ENCODE measurements around the gene C16orf74. TPM values are rescaled to one million over a fixed set of nuclear protein-coding genes. Genes with fewer than 3 reads are reported as not detected.

C16orf74 gene
- total RNA-seq, 4 donors from 2014 or later: 0.52 to 1.9 (median 0.94) TPM; not detected in 1

GRCh38 chr16:85678821-85679220 is 72.1 kb downstream of the C16orf74 start:
- no peaks in the 10 kb centered on the region for H3K27me3 ChIP-seq
- no peak for ATAC-seq
- peaks cover 0 to 7% (median 0%) of the 10 kb centered on the region in 3 donors for H3K4me1 ChIP-seq
- no peaks in the 10 kb centered on the region for H3K9me3 ChIP-seq
- H3K4me3 ChIP-seq: no peak overlapping the region
- no peak for TF ChIP-seq POLR2AphosphoS5 (IDR thresholded peaks at IDR 0.05)
- no peak for TF ChIP-seq EP300 (IDR thresholded peaks at IDR 0.05)
- TF ChIP-seq POLR2A (IDR thresholded peaks at IDR 0.05): no peak
- no peak for TF ChIP-seq CTCF (IDR thresholded peaks at IDR 0.05)
- H3K36me3 ChIP-seq: peaks cover 0 to 53% of the 10 kb centered on the region in 2 donors
- no peak overlapping the region for H3K27ac ChIP-seq
- WGBS, 2 donors (ENCODE audit: low coverage in 1 of 2): 82 to 100% methylated on average over 1 to 4 of the region's 5 CpGs

GRCh38 chr16:85678016-85678415 is 72.9 kb downstream of the C16orf74 start:
- Histone ChIP-seq H3K27me3 (no peaks in the 10 kb centered on the region), H3K27ac (no peak overlapping the region), H3K36me3 (peaks cover 0 to 60% of the 10 kb centered on the region in 2 donors), H3K4me1 (peaks cover 0 to 11% (median 0%) of the 10 kb centered on the region in 3 donors), H3K4me3 (no peak overlapping the region), H3K9me3 (no peaks in the 10 kb centered on the region)
- WGBS, 2 donors (ENCODE audit: low coverage in 1 of 2): 100% methylated on average over 4 of the region's 8 CpGs; no CpG with 5 or more reads in 1 of the 2 donors
- TF ChIP-seq POLR2A (IDR thresholded peaks at IDR 0.05) (no peak), EP300 (IDR thresholded peaks at IDR 0.05) (no peak), CTCF (IDR thresholded peaks at IDR 0.05) (no peak), POLR2AphosphoS5 (IDR thresholded peaks at IDR 0.05) (no peak)
- ATAC-seq: no peak

GRCh38 chr16:85677383-85677967 is 73.4 kb downstream of the C16orf74 start:
- WGBS, 2 donors (ENCODE audit: low coverage in 1 of 2): 74 to 90% methylated on average over 2 of the region's 6 CpGs
- H3K36me3 ChIP-seq: peaks cover 0 to 65% of the 10 kb centered on the region in 2 donors
- no peak overlapping the region for H3K27ac ChIP-seq
- no peak overlapping the region for H3K4me3 ChIP-seq
- H3K9me3 ChIP-seq: no peaks in the 10 kb centered on the region
- H3K27me3 ChIP-seq: no peaks in the 10 kb centered on the region
- H3K4me1 ChIP-seq: peaks cover 0 to 11% (median 0%) of the 10 kb centered on the region in 3 donors
- no peak for ATAC-seq
- TF ChIP-seq EP300 (IDR thresholded peaks at IDR 0.05) (no peak), CTCF (IDR thresholded peaks at IDR 0.05) (no peak), POLR2A (IDR thresholded peaks at IDR 0.05) (no peak), POLR2AphosphoS5 (IDR thresholded peaks at IDR 0.05) (no peak)

GRCh38 chr16:85676466-85676865 is 74.4 kb downstream of the C16orf74 start:
- Histone ChIP-seq H3K9me3 (no peaks in the 10 kb centered on the region), H3K27ac (no peak overlapping the region), H3K4me3 (no peak overlapping the region), H3K4me1 (peaks cover 0 to 11% (median 0%) of the 10 kb centered on the region in 3 donors), H3K27me3 (no peaks in the 10 kb centered on the region), H3K36me3 (peaks cover 0 to 75% of the 10 kb centered on the region in 2 donors)
- TF ChIP-seq POLR2AphosphoS5 (IDR thresholded peaks at IDR 0.05) (no peak), POLR2A (IDR thresholded peaks at IDR 0.05) (no peak), EP300 (IDR thresholded peaks at IDR 0.05) (no peak), CTCF (IDR thresholded peaks at IDR 0.05) (no peak)
- ATAC-seq: no peak
- WGBS, 2 donors (ENCODE audit: low coverage in 1 of 2): 83 to 100% methylated on average over 1 to 5 of the region's 7 CpGs

GRCh38 chr16:85675251-85675874 is 75.5 kb downstream of the C16orf74 start:
- no peak overlapping the region for H3K27ac ChIP-seq
- H3K27me3 ChIP-seq: no peaks in the 10 kb centered on the region
- no peak for TF ChIP-seq POLR2AphosphoS5 (IDR thresholded peaks at IDR 0.05)
- peak in 1 of 4 experiments; percentile 29 for TF ChIP-seq CTCF (IDR thresholded peaks at IDR 0.05)
- no peak overlapping the region for H3K4me3 ChIP-seq
- ATAC-seq: no peak
- no peaks in the 10 kb centered on the region for H3K9me3 ChIP-seq
- peaks cover 0 to 11% (median 0%) of the 10 kb centered on the region in 3 donors for H3K4me1 ChIP-seq
- WGBS, 2 donors (ENCODE audit: low coverage in 1 of 2): 53 to 59% methylated on average over 3 to 4 of the region's 4 CpGs
- peaks cover 0 to 85% of the 10 kb centered on the region in 2 donors for H3K36me3 ChIP-seq

Data from gastroesophageal sphincter (tissue), 4 donors.